GM08714 (cell line): ENCODE data around the gene TTLL11.

Experiments
- H3K4me3 ChIP-seq: fragments of 200-500 bp; sonication (Bioruptor generic); 2 replicates; pipeline ENCODE4 v1.5.1; 2014; ENCODE audit warnings: mild to moderate bottlenecking, low read length, inconsistent platforms
- ZNF274 ChIP-seq: IDR thresholded peaks from 2 replicates; pipeline ENCODE4 v1.6.1; 2012; ENCODE audit warnings: mild to moderate bottlenecking, low read depth, low read length

TTLL11 gene

DNA sequence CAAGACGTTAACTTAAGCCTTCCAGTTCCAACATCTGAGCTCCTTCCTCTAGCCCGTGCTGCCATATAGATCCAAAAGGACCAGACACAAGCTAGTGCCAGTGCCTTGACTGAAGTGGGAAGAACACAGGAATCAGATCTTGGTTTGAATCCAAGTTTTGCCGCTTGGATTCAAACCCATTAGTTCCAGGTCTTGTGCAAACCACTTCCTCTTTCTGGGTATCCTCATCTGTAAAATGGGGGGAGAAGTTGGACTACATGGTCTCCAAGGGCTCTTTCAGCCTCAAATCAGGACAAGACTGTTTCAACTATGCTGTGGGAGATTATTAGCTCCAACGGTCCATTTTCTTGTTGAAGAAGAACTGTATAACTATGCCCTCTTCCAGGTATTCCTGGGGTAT, 32.6 kb downstream of the TTLL11 start:
- H3K4me3 ChIP-seq, result no peak overlapping the region
- TF ChIP-seq ZNF274, result no peak

DNA sequence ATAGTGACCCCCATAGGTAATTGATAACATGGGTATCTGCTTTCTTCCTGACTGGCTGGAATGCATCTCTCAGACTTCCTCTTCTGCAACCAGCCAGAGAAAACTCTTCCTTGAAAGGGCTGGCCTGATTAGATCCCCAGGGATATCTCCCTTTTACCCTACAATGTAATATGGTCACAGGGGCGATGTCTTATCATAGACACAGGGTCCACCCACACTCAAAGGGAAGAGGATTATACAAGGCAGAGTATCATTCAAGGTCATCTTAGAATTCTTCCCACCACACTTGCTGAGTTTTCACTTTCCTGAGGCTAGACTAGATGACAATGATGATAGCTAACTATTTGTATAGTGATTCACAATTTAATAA, 33.2 kb downstream of the TTLL11 start:
- no peak for TF ChIP-seq ZNF274

DNA sequence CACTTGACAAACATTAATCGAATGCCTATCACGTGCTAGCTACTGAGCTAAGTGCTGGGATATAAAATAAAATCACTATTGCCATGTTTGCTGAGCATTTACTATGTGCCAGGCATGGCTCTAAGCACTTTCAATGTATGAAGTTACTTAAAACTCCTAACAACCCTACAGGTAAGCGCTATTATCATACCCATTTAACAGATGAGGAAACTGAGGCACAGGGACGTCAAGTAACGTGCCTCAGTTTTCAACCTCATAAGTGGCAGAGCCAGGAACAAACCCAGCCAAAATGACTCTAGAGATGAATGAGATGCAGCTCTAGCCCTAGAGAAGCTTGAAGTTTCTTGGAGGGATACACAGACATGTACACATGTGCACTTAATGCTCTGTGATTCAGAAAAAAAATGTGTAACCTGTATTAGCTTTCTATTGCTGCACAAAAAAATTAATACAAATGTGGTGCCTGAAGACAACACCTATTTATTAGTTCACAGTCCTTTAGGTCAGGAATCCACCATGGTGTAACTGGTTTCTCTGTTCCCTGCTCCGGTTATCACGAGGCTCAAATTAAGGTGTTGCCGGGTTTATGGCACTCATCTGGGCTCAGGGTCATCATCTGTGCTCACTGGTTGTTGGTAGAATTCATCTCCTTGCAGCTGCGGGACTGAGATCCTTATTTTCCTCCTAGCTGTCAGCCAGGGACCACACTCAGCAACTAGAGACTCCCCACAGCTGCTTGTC, 33.7 kb downstream of the TTLL11 start:
- no peak for TF ChIP-seq ZNF274
- no peak overlapping the region for H3K4me3 ChIP-seq

More for the DNA sequence above, 33.2 kb downstream of the TTLL11 start:
- H3K4me3 ChIP-seq, result no peak overlapping the region

DNA sequence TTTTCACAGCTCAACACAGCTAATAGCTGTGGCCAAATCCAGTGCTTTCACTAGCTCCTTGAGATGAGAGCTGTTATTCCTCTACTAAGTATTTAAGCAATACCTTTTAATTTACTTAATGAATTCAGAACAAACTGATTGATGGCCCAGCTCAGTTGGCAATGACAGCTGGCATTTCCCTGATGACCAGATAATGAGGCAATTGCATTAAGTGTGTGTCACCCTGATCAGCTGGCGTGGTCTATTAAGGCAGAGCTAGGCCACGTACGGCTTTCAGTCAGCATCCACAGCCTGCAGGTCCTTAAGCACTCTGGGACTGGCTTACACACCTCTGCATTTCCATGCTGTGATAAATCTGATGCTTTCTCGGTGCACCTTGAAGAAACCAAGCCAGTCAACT, 34.4 kb downstream of the TTLL11 start:
- no peak for TF ChIP-seq ZNF274
- H3K4me3 ChIP-seq, result no peak overlapping the region

DNA sequence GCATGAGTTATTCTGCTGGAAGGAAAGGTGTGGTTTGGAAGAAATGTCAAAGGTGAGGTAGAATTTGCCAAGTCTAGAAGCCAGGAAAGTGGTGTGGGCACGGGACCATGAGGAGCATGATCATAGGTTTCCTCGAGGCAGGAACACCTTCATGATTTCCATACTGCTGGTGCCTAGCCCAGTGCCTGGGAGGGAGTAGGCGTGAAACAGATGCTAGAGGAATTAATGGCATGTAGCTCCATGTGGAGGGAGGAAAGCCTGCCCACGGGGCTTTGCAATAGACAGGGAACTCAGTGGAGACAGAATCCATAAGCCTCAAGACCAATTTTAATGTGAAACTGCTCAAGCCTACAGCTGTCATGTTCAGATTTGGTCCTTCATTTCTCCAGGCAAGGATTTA, 35.1 kb downstream of the TTLL11 start:
- no peak for TF ChIP-seq ZNF274

DNA sequence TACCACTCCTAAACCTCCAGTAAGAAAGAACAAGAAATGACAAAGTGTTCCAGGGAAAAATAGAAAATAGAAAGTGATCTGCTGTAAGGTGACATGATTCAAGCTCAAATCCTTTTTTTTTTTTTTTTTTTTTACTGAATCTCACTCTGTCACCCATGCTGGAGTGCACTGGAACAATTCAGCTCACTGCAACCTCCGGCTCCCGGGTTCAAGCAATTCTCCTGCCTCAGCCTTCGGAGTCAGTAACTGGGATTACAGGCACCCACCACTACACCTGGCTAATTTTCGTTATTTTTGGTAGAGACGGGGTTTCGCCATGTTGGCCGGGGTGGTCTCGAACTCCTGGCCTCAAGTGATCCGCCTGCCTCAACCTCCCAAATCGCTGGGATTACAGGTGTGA, 35.9 kb downstream of the TTLL11 start:
- no peak for TF ChIP-seq ZNF274
- no peak overlapping the region for H3K4me3 ChIP-seq

More for the DNA sequence above, 35.1 kb downstream of the TTLL11 start:
- no peak overlapping the region for H3K4me3 ChIP-seq

DNA sequence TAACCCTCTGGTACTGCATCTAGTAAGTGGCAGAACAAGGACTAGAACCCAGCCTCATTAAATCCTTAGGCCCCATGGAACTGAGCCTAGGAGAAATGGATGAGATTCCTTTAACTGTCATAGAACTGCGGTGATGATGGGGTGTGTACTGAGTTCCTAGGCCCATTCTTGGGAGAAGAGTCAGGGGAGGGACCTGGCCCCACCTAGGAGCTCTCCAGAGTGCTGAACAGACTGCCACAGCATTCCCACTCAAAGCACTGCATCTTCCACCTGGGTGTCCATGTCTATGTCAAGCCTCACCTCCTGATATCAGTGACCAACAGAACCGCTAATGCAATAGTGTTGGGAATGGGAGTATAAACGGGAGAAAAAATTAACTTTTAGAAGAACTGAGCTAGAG, 36.6 kb downstream of the TTLL11 start:
- no peak for TF ChIP-seq ZNF274
- H3K4me3 ChIP-seq, result no peak overlapping the region

DNA sequence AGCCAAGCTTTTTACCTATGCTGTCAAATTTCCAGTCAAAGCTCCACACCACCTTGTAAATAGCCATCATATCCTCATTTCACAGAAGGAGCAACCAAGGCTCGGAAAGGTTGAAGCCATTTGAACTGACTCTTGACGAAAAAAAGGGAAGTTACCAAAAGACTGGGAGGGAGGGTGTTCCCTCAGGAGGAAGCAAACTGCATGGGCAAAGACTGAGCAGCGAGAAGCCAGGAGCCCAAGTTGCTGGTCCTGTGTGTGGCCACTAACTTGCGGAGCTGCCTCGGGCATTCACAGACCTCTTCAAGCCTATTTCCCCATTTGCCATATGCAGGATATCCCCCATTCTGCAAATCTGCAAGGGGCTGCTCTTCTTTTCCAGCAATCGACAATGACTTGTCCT, 37.4 kb downstream of the TTLL11 start:
- no peak overlapping the region for H3K4me3 ChIP-seq
- no peak for TF ChIP-seq ZNF274

DNA sequence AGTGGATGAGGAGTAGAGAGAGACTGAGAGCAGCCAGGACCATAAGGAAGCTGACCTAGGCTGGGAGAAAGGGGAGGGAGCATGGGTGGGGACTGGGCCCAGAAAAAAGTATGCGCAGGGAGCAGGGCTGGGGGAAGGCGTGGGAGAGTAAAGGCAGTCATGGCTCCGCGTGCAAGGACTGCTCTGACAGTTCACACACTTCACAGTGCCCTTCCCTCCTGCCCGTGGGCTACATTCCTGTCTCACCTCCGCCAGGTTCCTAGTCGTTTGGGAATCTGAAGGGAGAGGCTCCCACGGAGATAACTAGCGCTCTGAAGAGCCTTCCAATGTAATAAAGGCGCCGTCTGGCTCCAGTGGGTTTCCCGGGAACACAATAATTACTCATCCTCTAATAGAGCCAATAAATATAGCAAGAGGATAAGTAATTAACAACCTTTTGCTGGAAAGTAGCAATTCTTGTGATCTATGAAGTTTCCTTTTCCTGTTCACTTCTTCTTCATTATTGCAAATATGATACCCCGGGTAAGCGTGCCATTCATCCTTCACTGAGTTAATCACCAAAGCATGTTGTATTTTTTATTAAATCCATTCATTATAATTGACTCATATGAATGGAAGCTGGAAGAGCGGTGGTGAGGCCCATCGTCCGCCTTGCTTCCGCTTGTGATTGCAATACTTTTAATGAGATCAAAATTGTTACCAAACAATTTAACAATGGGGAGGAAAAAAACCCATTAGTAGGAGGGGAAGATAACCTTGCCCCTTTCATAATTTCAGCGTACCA, 39.3 kb downstream of the TTLL11 start:
- TF ChIP-seq ZNF274, result no peak
- H3K4me3 ChIP-seq, result no peak overlapping the region

DNA sequence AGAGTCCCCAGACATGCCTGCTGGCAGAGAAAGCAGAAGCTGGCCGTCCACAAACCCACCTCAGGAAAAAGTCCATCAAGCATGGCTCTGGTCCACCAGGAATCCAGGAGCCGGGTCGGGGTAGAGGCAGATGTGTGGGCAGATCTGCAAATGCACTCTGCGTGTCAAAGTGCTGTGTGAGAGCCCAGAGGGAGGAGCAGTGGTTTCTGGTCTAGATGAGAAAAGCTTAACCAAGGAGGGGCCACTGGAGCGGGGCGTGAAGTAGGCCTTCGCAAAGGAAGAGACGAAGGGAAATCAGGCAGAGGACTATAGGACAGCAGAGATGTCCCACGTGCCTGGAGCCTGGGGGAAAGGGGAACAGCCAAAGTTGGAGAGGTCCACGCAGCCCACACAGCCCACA, 40.0 kb downstream of the TTLL11 start:
- TF ChIP-seq ZNF274, result no peak
- no peak overlapping the region for H3K4me3 ChIP-seq

DNA sequence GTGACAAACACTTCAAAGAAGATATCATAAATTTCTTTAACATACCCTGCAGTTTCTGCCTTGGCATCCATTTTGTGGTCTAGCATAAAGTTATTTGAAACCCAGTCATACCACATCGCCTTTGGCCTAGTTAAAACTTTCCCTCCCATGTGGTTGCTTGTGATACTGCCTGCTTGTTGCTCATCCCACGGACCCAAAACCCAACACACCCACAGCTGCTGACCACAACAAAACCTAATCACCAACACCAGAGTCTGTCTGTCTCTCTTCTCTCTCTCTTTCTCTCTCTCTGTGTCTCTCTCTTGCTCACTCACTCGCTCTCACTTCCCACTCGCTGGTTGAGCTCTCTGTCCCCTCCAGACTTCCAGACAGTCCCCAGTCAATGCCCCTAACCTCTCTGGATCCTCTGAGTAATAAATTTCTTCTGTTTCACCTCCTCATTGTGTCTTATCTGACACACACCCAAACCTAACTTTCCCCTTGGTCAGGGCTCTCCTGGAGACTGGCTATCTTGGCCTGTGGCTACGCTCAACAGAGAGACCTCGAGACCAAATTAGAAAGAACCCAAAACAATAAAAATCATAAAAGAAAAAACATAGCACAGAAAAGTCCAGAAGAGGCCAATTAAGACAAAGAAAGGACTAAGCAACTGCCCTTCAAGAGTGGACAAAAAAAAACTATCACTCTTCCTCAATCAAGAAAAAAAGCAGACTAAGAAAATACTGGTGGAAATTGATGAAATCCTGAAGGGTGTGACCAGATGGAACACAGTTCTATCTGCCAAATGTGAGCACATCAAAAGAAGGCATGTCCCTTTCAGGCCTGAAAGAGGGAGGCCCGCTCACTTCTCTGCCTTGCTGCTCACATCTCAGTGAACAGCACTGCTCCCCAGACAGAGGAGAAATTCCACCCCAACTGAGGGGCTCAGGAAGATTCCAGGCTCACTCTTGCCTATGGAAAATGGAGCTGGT, 41.5 kb downstream of the TTLL11 start:
- no peak for TF ChIP-seq ZNF274

DNA sequence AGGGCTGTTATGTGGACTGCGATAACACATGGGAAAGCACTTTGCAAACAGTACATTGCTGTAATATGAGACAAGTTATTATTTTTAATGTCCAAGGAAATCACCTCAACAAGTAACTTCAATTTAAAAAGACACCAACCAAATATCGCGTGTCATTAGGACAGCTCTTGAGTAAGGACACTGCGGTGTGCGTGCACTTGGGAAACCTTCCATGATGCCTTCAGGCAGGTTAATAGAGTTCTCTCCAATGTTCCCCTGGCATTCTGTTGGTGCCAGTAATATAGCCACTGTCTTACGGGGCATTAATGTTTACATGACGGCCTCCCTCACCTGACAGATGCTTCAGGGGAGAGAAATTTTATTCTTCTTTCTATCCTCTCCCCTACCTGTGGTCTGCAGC, 42.9 kb downstream of the TTLL11 start:
- no peak for TF ChIP-seq ZNF274
- no peak overlapping the region for H3K4me3 ChIP-seq

More for the DNA sequence above, 41.5 kb downstream of the TTLL11 start:
- H3K4me3 ChIP-seq, result no peak overlapping the region

DNA sequence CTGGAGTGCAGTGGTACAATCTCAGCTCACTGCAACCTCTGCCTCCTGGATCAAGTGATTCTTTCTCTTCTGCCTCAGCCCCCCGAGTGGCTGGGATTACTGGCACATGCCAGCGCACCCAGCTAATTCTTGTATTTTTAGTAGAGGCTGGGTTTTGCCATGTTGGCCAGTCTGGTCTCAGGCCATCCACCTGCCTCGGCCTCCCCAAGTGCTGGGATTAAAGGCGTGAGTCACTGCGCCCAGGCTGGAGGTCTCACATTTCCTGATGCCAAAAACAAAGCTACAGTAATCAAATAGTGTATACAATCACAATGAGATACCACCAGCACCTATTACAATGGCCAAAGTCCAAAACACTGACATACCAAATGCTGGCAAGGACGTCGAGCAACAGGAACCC, 51.1 kb downstream of the TTLL11 start:
- no peak overlapping the region for H3K4me3 ChIP-seq
- no peak for TF ChIP-seq ZNF274

DNA sequence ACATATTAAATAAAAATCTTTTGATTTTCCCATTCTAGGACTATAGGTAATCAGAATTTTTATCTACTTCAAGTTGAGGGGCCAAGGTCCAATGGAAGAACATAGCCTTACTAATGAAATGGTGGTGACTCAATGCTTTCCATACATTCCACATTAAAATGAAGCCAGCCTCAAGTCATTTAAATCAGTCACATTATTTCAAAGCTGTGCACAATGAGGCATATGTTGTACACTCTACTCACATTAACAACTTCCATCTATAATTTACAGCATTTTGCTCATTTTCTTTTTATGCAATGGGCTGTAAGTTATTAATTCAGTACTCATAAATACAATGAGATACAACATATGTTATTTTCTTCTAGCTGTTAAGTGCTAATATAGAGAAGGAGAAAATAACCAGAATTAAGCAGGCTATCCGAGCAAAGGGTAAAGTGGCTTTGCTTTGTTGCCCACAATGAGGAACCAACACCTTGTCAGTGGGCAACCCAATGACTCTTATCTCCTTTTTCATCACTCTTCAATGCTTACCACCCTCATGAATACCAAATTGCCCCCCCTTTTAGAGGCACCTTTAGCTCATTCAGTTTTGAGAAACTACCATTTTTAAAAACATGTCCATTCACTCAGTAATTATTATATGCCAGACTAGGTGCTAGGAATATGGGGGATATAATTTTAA, 52.4 kb downstream of the TTLL11 start:
- TF ChIP-seq ZNF274, result no peak

More for the DNA sequence above, 52.4 kb downstream of the TTLL11 start:
- no peak overlapping the region for H3K4me3 ChIP-seq
